Hepatocyte (in vitro differentiated cells): Measurements from ENCODE around the gene FOXN4.

ENCODE experiments used
- CTCF ChIP-seq: fragments of 200-600 bp; sonication (generic); IDR thresholded peaks from 2 replicates; pipeline ENCODE4 v1.5.1; 2016; ENCODE audit warnings: antibody characterized with exemption, mild to moderate bottlenecking; ENCODE audit not compliant: poor library complexity
- EZH2 ChIP-seq: fragments of 200-600 bp; sonication (generic); IDR thresholded peaks from 2 replicates; pipeline ENCODE4 v1.6.1; 2016; ENCODE audit warnings: antibody characterized with exemption, mild to moderate bottlenecking, borderline replicate concordance
- EZH2phosphoT487 ChIP-seq: fragments of 200-600 bp; sonication (generic); IDR thresholded peaks from one replicate; pipeline ENCODE4 v1.6.1; 2018; ENCODE audit warnings: antibody characterized with exemption, mild to moderate bottlenecking, low read depth, moderate library complexity; ENCODE audit not compliant: unreplicated experiment, severe bottlenecking

- TF ChIP-seq CTCF (no peak), EZH2 (no peak), EZH2phosphoT487 (no peak)
Observed at GRCh38 chr12:109330282-109331230, 21.5 kb upstream of the FOXN4 start.
